Chondrocyte (in vitro differentiated cells): ENCODE results near the gene TMEM135. TPM values are rescaled to one million over a fixed set of nuclear protein-coding genes. Genes with fewer than 3 reads are reported as not detected.
"Not testable (repeated sequence)": the region's sequence is repeated elsewhere in the genome, so short reads cannot be mapped to it uniquely, and the experiment has no call there.

ENCODE experiments used
- DNase-seq: peaks from one replicate; pipeline ENCODE4 v3.0.0; 2021; ENCODE audit warnings: mixed read lengths, low spot score
- H3K27ac Mint-ChIP-seq: one replicate; pipeline ENCODE4 v1.8.0; 2021; ENCODE audit warnings: mild to moderate bottlenecking, moderate library complexity, mixed read lengths; ENCODE audit not compliant: unreplicated experiment
- H3K27me3 Mint-ChIP-seq: 2 replicates; pipeline ENCODE4 v1.8.0; 2021; ENCODE audit warnings: low read depth, mixed read lengths
- H3K36me3 Mint-ChIP-seq: 2 replicates; pipeline ENCODE4 v1.8.0; 2021; ENCODE audit warnings: low read depth, mixed read lengths
- H3K4me1 Mint-ChIP-seq: 2 replicates; pipeline ENCODE4 v1.8.0; 2021; ENCODE audit warnings: low read depth, mild to moderate bottlenecking, mixed read lengths
- H3K4me3 Mint-ChIP-seq: one replicate; pipeline ENCODE4 v1.8.0; 2021; ENCODE audit warnings: mild to moderate bottlenecking, moderate library complexity, mixed read lengths; ENCODE audit not compliant: unreplicated experiment
- H3K9me3 Mint-ChIP-seq: 2 replicates; pipeline ENCODE4 v1.8.0; 2021; ENCODE audit warnings: low read depth, mixed read lengths
- CTCF ChIP-seq: fragments of 200-600 bp; sonication (generic); IDR thresholded peaks from 2 replicates; pipeline ENCODE4 v1.5.0; 2021; ENCODE audit warnings: antibody characterized with exemption, mild to moderate bottlenecking, moderate library complexity
- total RNA-seq: library from RNA; stranded (reverse); gene quantifications from 3 replicates; pipeline ENCODE4 v1.2.1, GENCODE V29; 2021

TMEM135 gene
- total RNA-seq, 1 donor from 2014 or later: 13.3 TPM

- Mint-ChIP-seq H3K4me1 (peaks cover 27% of the 10 kb centered on the region), H3K4me3 (no peak overlapping the region), H3K9me3 (no peaks in the 10 kb centered on the region), H3K27ac (no peak overlapping the region), H3K36me3 (no peaks in the 10 kb centered on the region), H3K27me3 (no peaks in the 10 kb centered on the region)
- TF ChIP-seq CTCF: no peak
- no peak for DNase-seq
Observed at GRCh38 chr11:86993031-86993430, 44.7 kb upstream of the TMEM135 start.

- no peak for DNase-seq
Observed at GRCh38 chr11:86996953-86997570, 40.7 kb upstream of the TMEM135 start.

GRCh38 chr11:86999388-86999787 is 38.3 kb upstream of the TMEM135 start:
- H3K4me1 Mint-ChIP-seq: peaks cover 8% of the 10 kb centered on the region
- H3K27me3 Mint-ChIP-seq: no peaks in the 10 kb centered on the region
- no peak for TF ChIP-seq CTCF
- no peak overlapping the region for H3K4me3 Mint-ChIP-seq
- no peak overlapping the region for H3K27ac Mint-ChIP-seq
- DNase-seq: no peak
- H3K9me3 Mint-ChIP-seq: no peaks in the 10 kb centered on the region
- H3K36me3 Mint-ChIP-seq: no peaks in the 10 kb centered on the region

More at GRCh38 chr11:86996953-86997570, 40.7 kb upstream of the TMEM135 start:
- H3K4me3 Mint-ChIP-seq: no peak overlapping the region
- no peak for TF ChIP-seq CTCF
- no peaks in the 10 kb centered on the region for H3K36me3 Mint-ChIP-seq
- H3K27ac Mint-ChIP-seq: no peak overlapping the region
- no peaks in the 10 kb centered on the region for H3K27me3 Mint-ChIP-seq
- H3K4me1 Mint-ChIP-seq: peaks cover 8% of the 10 kb centered on the region
- H3K9me3 Mint-ChIP-seq: no peaks in the 10 kb centered on the region

- no peak for TF ChIP-seq CTCF
- H3K4me1 Mint-ChIP-seq: peaks cover 8% of the 10 kb centered on the region
- no peaks in the 10 kb centered on the region for H3K36me3 Mint-ChIP-seq
- no peak overlapping the region for H3K27ac Mint-ChIP-seq
- H3K4me3 Mint-ChIP-seq: no peak overlapping the region
- no peaks in the 10 kb centered on the region for H3K9me3 Mint-ChIP-seq
- no peak for DNase-seq
- no peaks in the 10 kb centered on the region for H3K27me3 Mint-ChIP-seq
Observed at GRCh38 chr11:86999859-87000753, 37.6 kb upstream of the TMEM135 start.

- H3K9me3 Mint-ChIP-seq: no peaks in the 10 kb centered on the region
- no peak overlapping the region for H3K27ac Mint-ChIP-seq
- H3K27me3 Mint-ChIP-seq: no peaks in the 10 kb centered on the region
- DNase-seq: no peak
- no peak for TF ChIP-seq CTCF
- no peak overlapping the region for H3K4me3 Mint-ChIP-seq
- H3K4me1 Mint-ChIP-seq: peaks cover 8% of the 10 kb centered on the region
- H3K36me3 Mint-ChIP-seq: no peaks in the 10 kb centered on the region
Observed at GRCh38 chr11:87002918-87003317, 34.8 kb upstream of the TMEM135 start.

- not testable (repeated sequence) for H3K4me1 Mint-ChIP-seq, H3K36me3 Mint-ChIP-seq, DNase-seq, H3K4me3 Mint-ChIP-seq, H3K27ac Mint-ChIP-seq, H3K9me3 Mint-ChIP-seq, H3K27me3 Mint-ChIP-seq
Observed at GRCh38 chr11:87004281-87004680, 33.5 kb upstream of the TMEM135 start.
